AG04449 (cell line): ENCODE data around the gene IER5.

Experiments used
- CTCF ChIA-PET: fragments of 350-600 bp; formaldehyde crosslinking; extraction: SDS; loops from one replicate; lab custom pipeline; 2021; ENCODE audit warnings: antibody characterized with exemption; lab: Yijun Ruan, JAX
- POLR2A ChIA-PET: fragments of 400-600, 350-600 bp; formaldehyde crosslinking; extraction: SDS; loops from one replicate; lab custom pipeline; 2020; ENCODE audit warnings: antibody characterized with exemption, inconsistent platforms; lab: Yijun Ruan, JAX
- DNase-seq: peaks from one replicate; pipeline ENCODE4 v3.0.0-alpha.2; 2010; ENCODE audit warnings: low read depth, low spot score
- H3K4me3 ChIP-seq: 2 replicates; pipeline ENCODE4 v1.5.1; 2011; ENCODE audit warnings: low read depth, mild to moderate bottlenecking, control low read depth, low read length
- CTCF ChIP-seq: IDR thresholded peaks from one replicate; pipeline ENCODE4 v1.5.1; 2011; ENCODE audit warnings: mild to moderate bottlenecking, moderate library complexity, low read length, control low read depth, inconsistent platforms; ENCODE audit not compliant: insufficient read depth; ENCODE audit errors: missing control alignments

IER5 gene

GRCh38 chr1:181061891-181062835, 26.3 kb upstream of the IER5 start:
- no peak for TF ChIP-seq CTCF
- no peak for DNase-seq
- CTCF ChIA-PET, result interaction anchor here (0.8 to 3.8 kb wide), 4 partner anchors 10 to 103 kb away, joined by 3 to 15 read pairs (median 8); no protein-coding TSS in a partner anchor
- POLR2A ChIA-PET, result interaction anchor here (0.5 to 0.8 kb wide), 2 partner anchors 13 to 27 kb away, joined by 3 read pairs; no protein-coding TSS in a partner anchor
- no peak overlapping the region for H3K4me3 ChIP-seq

- DNase-seq, result peak; percentile 41
- CTCF ChIA-PET, result interaction anchor here (0.8 to 3.8 kb wide), 5 partner anchors 11 to 102 kb away, joined by 3 to 15 read pairs (median 5); no protein-coding TSS in a partner anchor
- no peak for TF ChIP-seq CTCF
- no peak overlapping the region for H3K4me3 ChIP-seq
- POLR2A ChIA-PET, result interaction anchor here (0.5 to 0.8 kb wide), 2 partner anchors 13 to 26 kb away, joined by 3 read pairs; no protein-coding TSS in a partner anchor
These were observed 25.6 kb upstream of the IER5 start for GRCh38 chr1:181062836-181063428.

GRCh38 chr1:181064011-181064623, 24.4 kb upstream of the IER5 start:
- H3K4me3 ChIP-seq, result no peak overlapping the region
- POLR2A ChIA-PET, result no interaction called here
- no peak for TF ChIP-seq CTCF
- no peak for DNase-seq
- CTCF ChIA-PET, result interaction anchor here (1.3 to 3.8 kb wide), 3 partner anchors 11 to 78 kb away, joined by 5 to 15 read pairs (median 12); no protein-coding TSS in a partner anchor

GRCh38 chr1:181064702-181065101, 23.8 kb upstream of the IER5 start:
- TF ChIP-seq CTCF, result no peak
- POLR2A ChIA-PET, result no interaction called here
- no peak overlapping the region for H3K4me3 ChIP-seq
- DNase-seq, result no peak
- CTCF ChIA-PET, result interaction anchor here (3.8 kb wide), 1 partner anchor 77 kb away, joined by 15 read pairs; no protein-coding TSS in a partner anchor

- no peak for TF ChIP-seq CTCF
- ChIA-PET POLR2A (no interaction called here), CTCF (no interaction called here)
- no peak overlapping the region for H3K4me3 ChIP-seq
- peak; percentile 59 for DNase-seq
These were observed 14.9 kb upstream of the IER5 start for GRCh38 chr1:181073638-181074037.
